Psoas muscle (tissue), 8 donors: ENCODE results near the gene CDK17. TPM values are rescaled to one million over a fixed set of nuclear protein-coding genes. Genes with fewer than 3 reads are reported as not detected.
A peak's percentile ranks its signal among the peaks of the same experiment; 100 is the strongest.
"Not testable (repeated sequence)": the region's sequence is repeated elsewhere in the genome, so short reads cannot be mapped to it uniquely, and the experiment has no call there.

Experiments used
- ATAC-seq, 4 donors: fragments of 200-7000 bp; cut with Tn5 transposase; one replicate each; pipeline ENCODE4 v1.9.1; 2020; ENCODE audit warnings: moderate library complexity in 3 of 4, mild to moderate bottlenecking in 2 of 4
- DNase-seq, 2 donors: peaks; one replicate each; pipeline ENCODE4 v3.0.0-alpha.2; 2020
- H3K27ac ChIP-seq: fragments of 200-600 bp; one replicate; pipeline ENCODE4 v1.8.0; 2022
- H3K27me3 ChIP-seq, 3 donors: fragments of 200-600 bp in 1 of 3; one replicate each; pipeline versions ENCODE4 v1.6.1 to v1.8.0; 2013 to 2022; ENCODE audit warnings: low read length in 2 of 3, mild to moderate bottlenecking in 2 of 3, moderate library complexity in 1 of 3; ENCODE audit not compliant: insufficient read depth in 3 of 3
- H3K36me3 ChIP-seq, 2 donors: fragments of 200-600 bp in 1 of 2; one replicate each; pipeline versions ENCODE4 v1.6.1 to v1.8.0; 2013 to 2022; ENCODE audit warnings: low read depth in 1 of 2, mild to moderate bottlenecking in 1 of 2, moderate library complexity in 1 of 2; ENCODE audit not compliant: insufficient read depth in 1 of 2
- H3K4me1 ChIP-seq: fragments of 200-600 bp; one replicate; pipeline ENCODE4 v1.8.0; 2022
- H3K4me3 ChIP-seq: fragments of 200-600 bp; one replicate; pipeline ENCODE4 v1.8.0; 2022; ENCODE audit warnings: mild to moderate bottlenecking
- H3K9me3 ChIP-seq: fragments of 200-600 bp; one replicate; pipeline ENCODE4 v1.8.0; 2022
- CTCF ChIP-seq: fragments of 200-600 bp; IDR thresholded peaks from one replicate; pipeline ENCODE4 v1.8.0; 2022; ENCODE audit warnings: antibody characterized with exemption
- whole genome bisulfite sequencing, 3 donors: extraction: QIAGEN DNeasy Blood & Tissue Kit; methylation state at CpG; one replicate each; pipeline versions ENCODE4 v1.1.6 to v1.1.7; 2013; 5-methylcytosine and 5-hydroxymethylcytosine counted together
- intact Hi-C, 2 donors: fragments of 100-400 bp; cut with DNase I; formaldehyde crosslinking; loops; one replicate each; pipeline versions ENCODE4 v1.11.0 to v1.14.2; 2022
- polyA plus RNA-seq, 3 donors: library from polyadenylated mRNA; stranded (reverse); fragments of 200-250 nt; gene quantifications; one replicate each; pipeline ENCODE4 v1.2.3, GENCODE V29; 2013
- total RNA-seq, 4 donors: library from RNA; stranded (reverse); fragmentation: NEBNext Ultra II Directional in 2 of 4; extraction: Animal tissue kit (Norgen Biotek cat#: 25700) in 2 of 4; gene quantifications; one replicate each; pipeline versions ENCODE4 v1.2.1 to v1.2.4, GENCODE V29; 2021 to 2023
- donor health status: healthy with polysubstance abuse.
- donor health status: DM: no; HTN: no; CAD: no; lungs with moderate emphysema.
- donor health status: Bipolar disorder and iron deficiency.
- donor health status: healthy.
- donor health status: DM: yes; HTN: yes; CAD: no.
- donor health status: DM: no; HTN: no; CAD: no.
- donor health status: DM: no; HTN: no; CAD: no.
- donor health status: DM: yes; HTN: yes; CAD: no.

CDK17 gene
- total and polyA plus RNA-seq, 7 donors: 7.2 to 21.4 (median 13.3) TPM

GRCh38 chr12:96315741-96316481 lies 84.3 kb downstream of the CDK17 start:
- H3K27ac ChIP-seq, ATAC-seq, intact Hi-C loops, H3K9me3 ChIP-seq, H3K4me1 ChIP-seq, DNase-seq, H3K27me3 ChIP-seq: not testable (repeated sequence)
- WGBS, 3 donors: 74 to 86% (median 79%) methylated on average over 17 to 33 of the region's 33 CpGs
- peak overlapping the region; percentile 34 for H3K4me3 ChIP-seq
- H3K36me3 ChIP-seq: peaks cover 0 to 13% of the 10 kb centered on the region in 2 donors

- peak in 1 of 4 donors; percentile 32 for ATAC-seq
Observed at GRCh38 chr12:96314723-96315122, 85.5 kb downstream of the CDK17 start.

GRCh38 chr12:96313606-96314005 lies 86.6 kb downstream of the CDK17 start:
- TF ChIP-seq CTCF: no peak
- ATAC-seq (no peak), DNase-seq (no peak)
- Histone ChIP-seq H3K36me3 (peaks cover 0 to 27% of the 10 kb centered on the region in 2 donors), H3K27ac (no peak overlapping the region), H3K27me3 (no peaks in the 10 kb centered on the region), H3K4me3 (no peak overlapping the region), H3K9me3 (no peaks in the 10 kb centered on the region), H3K4me1 (peaks cover 3% of the 10 kb centered on the region)
- intact Hi-C loops: no loop called here

More at GRCh38 chr12:96314723-96315122, 85.5 kb downstream of the CDK17 start:
- 61 to 67% (median 67%) methylated on average over 2 of the region's 2 CpGs for WGBS, 3 donors
- intact Hi-C loops: no loop called here
- peaks cover 3% of the 10 kb centered on the region for H3K4me1 ChIP-seq
- H3K27me3 ChIP-seq: no peaks in the 10 kb centered on the region
- DNase-seq: no peak
- peaks cover 0 to 25% of the 10 kb centered on the region in 2 donors for H3K36me3 ChIP-seq
- H3K9me3 ChIP-seq: no peaks in the 10 kb centered on the region
- H3K27ac ChIP-seq: no peak overlapping the region
- TF ChIP-seq CTCF: no peak
- no peak overlapping the region for H3K4me3 ChIP-seq

GRCh38 chr12:96311191-96311590 lies 89.0 kb downstream of the CDK17 start:
- no peak for TF ChIP-seq CTCF
- intact Hi-C loops: no loop called here
- Histone ChIP-seq H3K27ac (no peak overlapping the region), H3K4me3 (no peak overlapping the region), H3K27me3 (no peaks in the 10 kb centered on the region), H3K4me1 (peaks cover 3% of the 10 kb centered on the region), H3K36me3 (peaks cover 0 to 27% of the 10 kb centered on the region in 2 donors), H3K9me3 (no peaks in the 10 kb centered on the region)
- DNase-seq (no peak), ATAC-seq (no peak)
- 99 to 100% (median 100%) methylated on average over 1 of the region's 1 CpG for WGBS, 3 donors

GRCh38 chr12:96310067-96310466 lies 90.2 kb downstream of the CDK17 start:
- Histone ChIP-seq H3K36me3 (peaks cover 0 to 27% of the 10 kb centered on the region in 2 donors), H3K4me1 (peaks cover 2% of the 10 kb centered on the region), H3K27me3 (no peaks in the 10 kb centered on the region), H3K9me3 (no peaks in the 10 kb centered on the region), H3K27ac (no peak overlapping the region), H3K4me3 (no peak overlapping the region)
- ATAC-seq (no peak), DNase-seq (no peak)
- no peak for TF ChIP-seq CTCF
- intact Hi-C loops: no loop called here
- WGBS, 3 donors: 94 to 97% (median 97%) methylated on average over 3 of the region's 3 CpGs
